ENCODE results near the gene HNRNPA1L2. TPM values are rescaled to one million over a fixed set of nuclear protein-coding genes. Genes with fewer than 3 reads are reported as not detected.
"Not testable (repeated sequence)": the region's sequence is repeated elsewhere in the genome, so short reads cannot be mapped to it uniquely, and the experiment has no call there.

The HNRNPA1L2 gene
- total RNA-seq, 1 donor from 2014 or later, result 10.8 TPM

DNA sequence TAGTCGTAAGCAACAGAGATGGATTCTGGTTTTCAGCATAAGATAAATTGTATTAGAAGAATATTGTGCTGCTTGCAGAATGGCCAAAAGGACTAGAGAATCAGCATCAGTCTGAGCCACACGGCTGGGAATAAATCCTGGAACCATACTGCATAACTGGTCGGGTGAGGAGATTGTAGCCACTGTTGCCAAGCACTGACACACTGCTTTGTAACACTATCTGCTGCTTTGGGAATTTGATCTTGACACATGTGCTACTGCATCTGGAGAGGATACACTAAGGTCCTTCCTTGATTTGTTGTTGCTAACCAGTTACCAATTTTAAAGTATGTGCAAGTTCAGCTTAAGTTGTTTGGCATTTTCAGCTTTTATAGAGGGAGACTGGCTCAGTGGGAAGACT is 1.9 kb downstream of the HNRNPA1L2 start:
- intact Hi-C loops (cut with micrococcal nuclease), result no loop called here

DNA sequence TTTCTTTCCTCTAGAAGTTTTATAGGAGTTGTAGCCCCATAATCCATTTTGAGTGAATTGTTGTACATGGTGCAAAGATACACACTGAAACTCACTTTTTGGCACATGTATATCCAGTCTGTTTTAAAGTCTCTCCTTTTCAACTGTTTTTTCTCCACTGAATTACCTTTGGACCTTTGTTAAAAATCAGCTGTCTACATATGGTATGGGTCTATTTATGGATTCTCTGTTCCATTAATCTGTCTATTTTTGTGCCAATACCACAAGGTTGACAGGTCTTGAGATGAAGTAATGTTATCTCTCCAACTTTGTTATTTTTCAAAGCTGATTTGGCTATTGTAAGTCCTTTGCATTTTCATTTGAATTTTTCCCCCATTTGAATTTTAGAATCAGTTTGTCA is 4.7 kb downstream of the HNRNPA1L2 start:
- intact Hi-C loops (cut with micrococcal nuclease), result no loop called here

- intact Hi-C loops (cut with micrococcal nuclease), result loop anchor here (5.0 to 10.0 kb wide), 2 partner anchors 194 to 638 kb away; partner anchors contain the start of genes ALG11, ATP7B and PCDH8
Observed at GRCh38 chr13:52650731-52651130, 8.5 kb downstream of the HNRNPA1L2 start.

- intact Hi-C loops (cut with micrococcal nuclease), result loop anchor here (1.0 to 10.0 kb wide), 11 partner anchors 13 to 1199 kb away; partner anchors contain the start of genes ALG11, ATP7B, CKAP2 and INTS6
Observed at GRCh38 chr13:52651897-52652195, 9.6 kb downstream of the HNRNPA1L2 start.

DNA sequence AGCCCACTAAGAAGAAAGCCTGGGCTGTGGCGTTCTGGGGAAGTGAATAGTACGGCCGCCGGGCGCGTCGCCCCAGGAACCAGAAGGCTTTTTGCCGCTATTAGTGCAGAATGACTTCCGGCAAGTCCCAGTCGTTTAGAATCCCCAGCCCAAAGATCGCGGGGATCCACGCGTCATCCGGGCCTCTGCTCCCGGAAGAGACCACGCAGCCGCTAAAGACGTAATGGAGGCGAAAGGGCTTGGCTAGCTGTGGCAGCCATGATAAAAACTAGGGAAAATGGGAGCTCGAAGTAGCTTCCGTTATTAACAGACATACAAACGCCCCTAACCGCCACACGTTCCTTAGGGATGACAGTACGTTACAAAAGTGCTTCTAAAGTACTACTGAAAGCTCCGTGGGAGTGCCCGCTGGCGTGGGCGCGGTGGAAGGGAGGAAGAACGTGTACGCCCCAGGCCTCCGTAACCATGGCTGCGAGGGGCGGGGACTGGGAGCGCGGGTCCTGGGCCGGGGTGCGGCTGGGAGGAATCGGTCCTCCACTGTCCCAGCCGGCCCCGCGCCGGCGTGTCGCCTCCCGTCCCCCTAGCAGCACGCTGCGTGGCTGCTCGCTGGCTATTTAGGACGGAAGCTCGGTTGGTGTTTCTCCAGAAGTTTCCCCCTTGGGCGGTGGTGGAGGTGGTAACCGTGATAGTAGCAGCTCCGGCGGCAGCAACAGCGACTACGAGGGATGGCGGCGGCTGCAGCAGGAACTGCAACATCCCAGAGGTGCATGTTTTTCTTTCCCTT is 10.2 kb downstream of the HNRNPA1L2 start, which contains the start of gene SUGT1:
SUGT1 (plus strand) TSS at position 641 of the 784 bp plus-strand sequence; CDS start at position 726, 85 bp downstream.
- intact Hi-C loops (cut with micrococcal nuclease), result loop anchor here (1.0 to 10.0 kb wide), 11 partner anchors 13 to 1200 kb away; partner anchors contain the start of genes ALG11, ATP7B, CKAP2 and INTS6

GRCh38 chr13:52652980-52653303 is 10.7 kb downstream of the HNRNPA1L2 start:
- intact Hi-C loops (cut with micrococcal nuclease), result loop anchor here (1.0 to 10.0 kb wide), 11 partner anchors 12 to 1200 kb away; partner anchors contain the start of genes ALG11, ATP7B, CKAP2 and INTS6

GRCh38 chr13:52659340-52659739 is 17.1 kb downstream of the HNRNPA1L2 start:
- intact Hi-C loops (cut with micrococcal nuclease), result loop anchor here (10.0 kb wide), 1 partner anchor 185 kb away; the partner anchor contains the start of gene PCDH8

- intact Hi-C loops (cut with micrococcal nuclease), result loop anchor here (10.0 kb wide), 2 partner anchors 61 to 491 kb away; no protein-coding TSS in a partner anchor
Observed at GRCh38 chr13:52664272-52664671, 22.0 kb downstream of the HNRNPA1L2 start.

DNA sequence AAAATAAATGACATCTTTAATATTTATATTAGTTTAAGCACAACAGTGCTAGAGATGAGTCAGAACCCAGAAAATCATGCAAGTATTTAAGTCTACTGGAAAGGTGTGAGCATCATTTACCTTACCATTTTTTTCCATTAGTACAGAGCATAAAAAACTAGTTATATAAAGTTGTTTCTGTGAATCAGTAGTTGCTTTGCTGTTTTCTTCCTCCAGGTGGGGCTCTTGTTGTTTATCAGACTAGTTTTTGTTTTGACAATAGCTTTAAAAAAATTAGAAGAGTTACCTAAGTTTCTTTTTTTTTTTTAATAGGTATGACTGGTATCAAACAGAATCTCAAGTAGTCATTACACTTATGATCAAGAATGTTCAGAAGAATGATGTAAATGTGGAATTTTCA is 23.1 kb downstream of the HNRNPA1L2 start:
- intact Hi-C loops (cut with micrococcal nuclease), result loop anchor here (1.0 to 10.0 kb wide), 4 partner anchors 13 to 489 kb away; partner anchors contain the start of gene SUGT1

- intact Hi-C loops (cut with micrococcal nuclease), result loop anchor here (10.0 kb wide), 2 partner anchors 55 to 485 kb away; no protein-coding TSS in a partner anchor
Observed at GRCh38 chr13:52669677-52670076, 27.4 kb downstream of the HNRNPA1L2 start.

DNA sequence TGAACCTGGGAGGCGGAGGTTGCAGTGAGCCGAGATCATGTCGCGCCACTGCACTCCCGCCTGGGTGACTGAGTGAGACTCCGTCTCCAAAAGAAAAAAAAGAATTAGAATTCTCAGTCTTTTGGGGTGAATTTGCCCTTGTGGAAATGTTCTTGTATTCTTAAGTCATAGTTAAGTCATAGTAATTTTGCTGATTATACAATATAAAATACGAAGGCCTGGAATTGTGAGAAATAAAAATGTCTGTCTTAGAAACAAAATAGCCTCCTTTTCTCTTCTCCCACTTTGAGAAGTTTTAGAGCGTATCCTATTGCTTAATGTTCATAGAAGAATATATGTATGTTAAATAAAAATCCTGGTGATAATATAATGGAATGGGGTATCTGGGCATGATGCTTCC is 28.5 kb downstream of the HNRNPA1L2 start:
- intact Hi-C loops (cut with micrococcal nuclease), result no loop called here

DNA sequence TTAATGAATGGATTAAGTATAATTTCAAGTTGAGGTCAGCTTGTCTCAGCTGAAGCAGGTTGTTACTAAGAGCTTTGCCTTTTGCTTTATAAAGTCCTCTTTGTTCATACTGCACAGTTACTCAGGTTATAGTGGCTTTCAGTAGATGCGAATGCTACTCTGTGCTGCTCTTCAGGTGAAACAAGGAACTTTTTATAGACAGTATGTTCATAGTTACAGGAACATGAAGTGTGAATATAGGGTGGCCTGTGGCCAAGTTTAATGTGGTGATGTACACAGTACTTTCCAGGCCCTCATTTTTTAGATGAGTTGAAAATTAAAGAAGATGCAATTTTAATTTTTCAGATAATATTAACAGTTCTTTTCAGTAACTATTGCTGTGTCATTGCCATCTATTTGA is 31.2 kb downstream of the HNRNPA1L2 start:
- intact Hi-C loops (cut with micrococcal nuclease), result no loop called here

DNA sequence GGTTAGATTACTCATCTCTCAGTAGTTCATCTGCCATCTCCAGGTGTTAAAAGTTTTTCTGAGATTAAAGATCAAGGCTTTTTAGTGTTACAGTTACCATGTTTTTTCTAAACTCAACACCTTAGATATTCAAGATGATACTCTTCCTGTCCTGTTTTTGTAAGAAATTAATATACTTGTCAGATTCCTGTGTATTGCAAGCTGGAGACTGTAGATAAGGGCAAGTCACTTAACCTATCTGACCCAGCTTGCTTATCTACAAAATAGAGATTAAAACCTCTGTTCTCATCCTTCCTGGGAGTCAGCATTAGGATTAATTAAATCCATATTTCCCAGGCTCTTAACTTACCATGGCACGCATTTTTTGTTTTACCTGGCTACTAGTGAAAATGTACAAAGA is 35.6 kb downstream of the HNRNPA1L2 start:
- intact Hi-C loops (cut with micrococcal nuclease), result no loop called here

DNA sequence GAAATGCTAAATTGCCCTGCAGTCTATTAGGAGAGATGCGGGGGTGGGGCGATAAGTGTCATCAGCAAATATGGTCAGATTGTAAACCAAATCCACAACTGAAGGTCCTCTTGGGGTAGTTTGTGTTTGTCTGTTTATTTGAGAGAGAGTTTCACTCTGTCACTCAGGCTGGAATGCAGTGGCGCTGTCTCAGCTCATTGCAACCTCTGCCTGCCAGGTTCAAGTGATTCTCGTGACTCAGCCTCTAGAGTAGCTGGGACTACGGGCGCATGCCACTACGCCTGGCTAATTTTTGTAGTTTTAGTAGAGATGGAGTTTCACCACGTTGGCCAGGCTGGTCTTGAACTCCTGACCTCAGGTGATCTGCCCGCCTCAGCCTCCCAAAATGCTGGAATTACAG is 43.6 kb downstream of the HNRNPA1L2 start:
- intact Hi-C loops (cut with micrococcal nuclease), result not testable (repeated sequence)

DNA sequence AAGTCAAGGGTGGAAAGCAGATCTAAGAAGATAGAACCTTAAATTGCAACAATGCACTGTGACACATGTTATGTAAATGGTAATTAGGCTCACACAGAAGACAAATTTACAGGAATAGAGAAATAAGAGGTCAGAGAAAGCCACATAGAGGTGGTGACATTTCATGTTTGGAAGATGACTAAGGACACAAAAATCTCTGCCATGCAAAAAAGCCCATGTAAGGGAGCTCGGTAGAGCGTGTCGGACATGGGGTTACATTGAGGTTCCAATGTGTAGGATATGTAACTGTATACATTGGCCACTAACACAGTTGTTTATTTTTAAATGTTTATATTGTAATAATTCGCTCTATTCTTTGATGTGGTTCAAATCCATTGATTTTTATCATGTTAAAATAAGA is 44.1 kb downstream of the HNRNPA1L2 start:
- intact Hi-C loops (cut with micrococcal nuclease), result no loop called here

Other genes starting within 250 kb of the HNRNPA1L2 start
- gene THSD1, start 236.3 kb upstream of the HNRNPA1L2 start, total RNA-seq, result 0.34 and 0.36 TPM in 2 replicates
- gene VPS36, start 191.8 kb upstream of the HNRNPA1L2 start, total RNA-seq, result 55.2 and 57.3 TPM in 2 replicates
- gene CKAP2, start 187.0 kb upstream of the HNRNPA1L2 start, total RNA-seq, result 70.4 and 70.8 TPM in 2 replicates
- 50.3 and 53.3 TPM in 2 replicates for gene SUGT1, start 10.4 kb downstream of the HNRNPA1L2 start, total RNA-seq
- not detected in 2 replicates for gene CNMD, start 97.4 kb downstream of the HNRNPA1L2 start, total RNA-seq
- 1.2 and 1.3 TPM in 2 replicates for gene PCDH8, start 206.2 kb downstream of the HNRNPA1L2 start, total RNA-seq